Pancreas (tissue), 10 donors: Measurements from ENCODE around the gene KASH5. TPM values are rescaled to one million over a fixed set of nuclear protein-coding genes. Genes with fewer than 3 reads are reported as not detected.

ENCODE experiments used
- ATAC-seq, 4 donors: fragments of 200-7000 bp; cut with Tn5 transposase; one replicate each; pipeline versions ENCODE4 v1.8.0 to v1.9.1; 2020; ENCODE audit warnings: mild to moderate bottlenecking in 4 of 4, moderate library complexity in 4 of 4
- DNase-seq, 6 donors: peaks; one replicate each; pipeline ENCODE4 v3.0.0-alpha.2; 2020
- FAIRE-seq: peaks from 2 replicates; lab custom pipeline; 2012; peaks lifted over from hg19 to GRCh38; lab: Jason Lieb, UNC
- H3K27ac ChIP-seq, 4 donors: fragments of 200-600 bp; sonication (generic); 1 replicate in 3 of 4; 2 replicates in 1 of 4; pipeline versions ENCODE4 v1.5.0 to v1.8.0; 2020
- H3K27me3 ChIP-seq, 4 donors: fragments of 200-600 bp; one replicate each; pipeline ENCODE4 v1.8.0; 2021
- H3K36me3 ChIP-seq, 3 donors: fragments of 200-600 bp; sonication (generic) in 1 of 3; one replicate each; pipeline versions ENCODE4 v1.5.0 to v1.8.0; 2020 to 2021
- H3K4me1 ChIP-seq, 3 donors: fragments of 200-600 bp; one replicate each; pipeline ENCODE4 v1.8.0; 2021
- H3K4me3 ChIP-seq, 4 donors: fragments of 200-600 bp; sonication (generic) in 2 of 4; one replicate each; pipeline versions ENCODE4 v1.5.0 to v1.8.0; 2020 to 2021
- H3K9me3 ChIP-seq, 4 donors: fragments of 200-600 bp; one replicate each; pipeline ENCODE4 v1.8.0; 2021
- WGBS, 2 donors: extraction: QIAGEN DNeasy Blood & Tissue Kit; methylation state at CpG; one replicate each; pipeline ENCODE4 v1.1.7; 2013; 5-methylcytosine and 5-hydroxymethylcytosine counted together
- intact Hi-C, 3 donors: fragments of 100-400 bp; cut with DNase I; formaldehyde crosslinking; loops; one replicate each; pipeline versions ENCODE4 v1.11.1 to v1.14.2; 2022
- polyA plus RNA-seq, 2 donors: library from polyadenylated mRNA; stranded (reverse); fragments of 200-250 nt; gene quantifications; one replicate each; pipeline ENCODE4 v1.2.3, GENCODE V29; 2013
- total RNA-seq, 6 donors: library from RNA; stranded (reverse); fragmentation: NEBNext Ultra II Directional in 4 of 6; extraction: Animal tissue kit (Norgen Biotek cat#: 25700) in 4 of 6; gene quantifications; one replicate each; pipeline versions ENCODE4 v1.2.1 to v1.2.4, GENCODE V29; 2021 to 2023
- TF ChIP-seq, protein P1 (sequence below), 4 donors: fragments of 200-600 bp; sonication (generic) in 3 of 4; IDR thresholded peaks; one replicate each; pipeline versions ENCODE4 v1.5.0 to v1.8.0; 2021; ENCODE audit warnings: antibody characterized with exemption in 4 of 4
- donor health status: healthy with polysubstance abuse.
- donor health status: DM: no; HTN: no; CAD: no; lungs with moderate emphysema.
- donor health status: DM: no; HTN: no; CAD: no.
- donor health status: control.
- donor health status: control.
- donor health status: Bipolar disorder and iron deficiency.
- donor health status: DM: yes; HTN: yes; CAD: no.
- donor health status: DM: no; HTN: no; CAD: no.
- donor health status: DM: no; HTN: no; CAD: no.
- donor health status: DM: yes; HTN: yes; CAD: no.

KASH5 gene
- total and polyA plus RNA-seq, 8 donors: 1.2 to 3.3 (median 2.2) TPM

DNA sequence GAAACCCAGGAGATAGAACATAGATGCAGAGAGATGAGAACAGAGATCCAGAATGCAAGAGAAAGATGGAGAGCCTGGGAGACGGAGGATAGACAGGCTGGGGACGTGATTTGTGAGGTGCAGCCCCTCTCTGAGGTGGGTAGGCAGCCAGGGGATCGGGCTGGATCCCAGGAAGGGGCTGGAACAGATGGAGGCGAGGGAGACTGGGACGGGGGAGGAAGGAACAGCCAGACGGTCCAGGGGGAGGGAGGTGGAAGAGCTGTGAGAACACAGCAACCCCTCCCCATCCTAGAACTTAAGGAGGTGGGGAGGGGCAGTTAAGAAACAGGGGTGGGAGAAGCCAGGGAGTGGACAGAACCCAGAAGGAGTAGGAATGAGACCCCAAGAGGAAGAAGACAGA lies 50.2 kb downstream of the KASH5 start:
- H3K4me1 ChIP-seq: no peaks in the 10 kb centered on the region
- ATAC-seq (no peak), DNase-seq (no peak), FAIRE-seq (no peak)
- H3K9me3 ChIP-seq: no peaks in the 10 kb centered on the region
- peaks cover 0 to 14% (median 0%) of the 10 kb centered on the region in 4 donors for H3K27me3 ChIP-seq
- TF ChIP-seq, protein P1, sequence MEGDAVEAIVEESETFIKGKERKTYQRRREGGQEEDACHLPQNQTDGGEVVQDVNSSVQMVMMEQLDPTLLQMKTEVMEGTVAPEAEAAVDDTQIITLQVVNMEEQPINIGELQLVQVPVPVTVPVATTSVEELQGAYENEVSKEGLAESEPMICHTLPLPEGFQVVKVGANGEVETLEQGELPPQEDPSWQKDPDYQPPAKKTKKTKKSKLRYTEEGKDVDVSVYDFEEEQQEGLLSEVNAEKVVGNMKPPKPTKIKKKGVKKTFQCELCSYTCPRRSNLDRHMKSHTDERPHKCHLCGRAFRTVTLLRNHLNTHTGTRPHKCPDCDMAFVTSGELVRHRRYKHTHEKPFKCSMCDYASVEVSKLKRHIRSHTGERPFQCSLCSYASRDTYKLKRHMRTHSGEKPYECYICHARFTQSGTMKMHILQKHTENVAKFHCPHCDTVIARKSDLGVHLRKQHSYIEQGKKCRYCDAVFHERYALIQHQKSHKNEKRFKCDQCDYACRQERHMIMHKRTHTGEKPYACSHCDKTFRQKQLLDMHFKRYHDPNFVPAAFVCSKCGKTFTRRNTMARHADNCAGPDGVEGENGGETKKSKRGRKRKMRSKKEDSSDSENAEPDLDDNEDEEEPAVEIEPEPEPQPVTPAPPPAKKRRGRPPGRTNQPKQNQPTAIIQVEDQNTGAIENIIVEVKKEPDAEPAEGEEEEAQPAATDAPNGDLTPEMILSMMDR (IDR thresholded peaks at IDR 0.05): no peak
- H3K4me3 ChIP-seq: no peak overlapping the region
- 12 to 14% methylated on average over 5 to 6 of the region's 6 CpGs for WGBS, 2 donors
- intact Hi-C loops: loop anchor here in 2 of 3 donors (5.0 kb wide), 1 partner anchor 41 kb away; no protein-coding TSS in a partner anchor
- no peaks in the 10 kb centered on the region for H3K36me3 ChIP-seq
- H3K27ac ChIP-seq: no peak overlapping the region

DNA sequence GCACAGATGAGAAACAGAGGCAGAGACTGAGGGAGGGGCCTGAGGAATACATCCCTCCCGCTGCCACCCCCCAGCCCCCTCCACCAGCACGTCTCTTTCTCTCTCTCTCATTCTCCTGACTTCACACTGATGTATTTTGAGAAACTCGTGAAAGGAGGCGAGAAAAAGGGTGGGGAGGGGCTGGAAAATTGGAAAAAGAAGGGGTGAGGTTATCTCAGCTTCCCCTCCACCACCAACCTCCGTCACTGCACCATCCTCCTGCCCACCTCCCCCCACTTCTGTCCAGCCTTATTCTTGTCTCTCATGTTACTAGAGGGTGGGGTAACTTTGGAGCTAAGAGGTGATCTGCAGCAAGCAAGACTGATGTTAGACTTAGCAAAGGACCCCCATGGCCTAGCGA lies 51.8 kb downstream of the KASH5 start:
- Histone ChIP-seq H3K9me3 (no peaks in the 10 kb centered on the region), H3K27ac (no peak overlapping the region), H3K27me3 (peaks cover 0 to 9% (median 0%) of the 10 kb centered on the region in 4 donors), H3K36me3 (no peaks in the 10 kb centered on the region), H3K4me1 (no peaks in the 10 kb centered on the region), H3K4me3 (no peak overlapping the region)
- ATAC-seq (no peak), DNase-seq (no peak), FAIRE-seq (no peak)
- TF ChIP-seq, protein P1 (IDR thresholded peaks at IDR 0.05): no peak
- intact Hi-C loops: loop anchor here (5.0 to 10.0 kb wide), 3 partner anchors 43 to 215 kb away; no protein-coding TSS in a partner anchor
- WGBS, 2 donors: 41 to 47% methylated on average over 6 of the region's 6 CpGs

GRCh38 chr19:49440439-49441209 lies 52.6 kb downstream of the KASH5 start:
- H3K4me3 ChIP-seq: peak overlapping the region in 1 of 4 donors; percentile 14
- FAIRE-seq (no peak), ATAC-seq (no peak), DNase-seq (no peak)
- H3K27ac ChIP-seq: no peak overlapping the region
- no peaks in the 10 kb centered on the region for H3K36me3 ChIP-seq
- H3K9me3 ChIP-seq: no peaks in the 10 kb centered on the region
- intact Hi-C loops: loop anchor here in 2 of 3 donors (10.0 kb wide), 2 partner anchors 46 to 216 kb away; no protein-coding TSS in a partner anchor
- peaks cover 0 to 8% (median 0%) of the 10 kb centered on the region in 4 donors for H3K27me3 ChIP-seq
- TF ChIP-seq, protein P1 (IDR thresholded peaks at IDR 0.05): no peak
- no peaks in the 10 kb centered on the region for H3K4me1 ChIP-seq
- 22 to 29% methylated on average over 18 to 19 of the region's 19 CpGs for WGBS, 2 donors

GRCh38 chr19:49441210-49441959 lies 53.3 kb downstream of the KASH5 start, which contains the start of gene SLC17A7:
Gene SLC17A7, minus strand, starts transcription at chr19:49441527. Its CDS starts 148 bp downstream, at chr19:49441379.
- H3K36me3 ChIP-seq: no peaks in the 10 kb centered on the region
- H3K4me1 ChIP-seq: no peaks in the 10 kb centered on the region
- intact Hi-C loops: loop anchor here in 2 of 3 donors (10.0 kb wide), 2 partner anchors 47 to 217 kb away; no protein-coding TSS in a partner anchor
- H3K27ac ChIP-seq: no peak within 1 kb of the TSS
- no peaks in the 10 kb centered on the region for H3K9me3 ChIP-seq
- no peak for ATAC-seq
- DNase-seq: peak in 1 of 6 donors; percentile 26
- H3K27me3 ChIP-seq: peaks cover 0 to under 1% (median 0%) of the 10 kb centered on the region in 4 donors
- TF ChIP-seq, protein P1 (IDR thresholded peaks at IDR 0.05): no peak
- FAIRE-seq: no peak
- WGBS, 2 donors: 5 to 7% methylated on average over 30 to 56 of the region's 56 CpGs
- peak within 1 kb of the TSS in 1 of 4 donors; percentile 66 for H3K4me3 ChIP-seq
